RCC 7860 (cell line): ENCODE data around the gene LY6G6D.
A peak's percentile ranks its signal among the peaks of the same experiment; 100 is the strongest.

ENCODE experiments used
- DNase-seq: peaks from one replicate; pipeline ENCODE4 v3.0.0-alpha.2; 2015; ENCODE audit warnings: low spot score
- FAIRE-seq: peaks from 2 replicates; lab custom pipeline; 2012; peaks lifted over from hg19 to GRCh38; lab: Jason Lieb, UNC

Gene LY6G6D

DNA sequence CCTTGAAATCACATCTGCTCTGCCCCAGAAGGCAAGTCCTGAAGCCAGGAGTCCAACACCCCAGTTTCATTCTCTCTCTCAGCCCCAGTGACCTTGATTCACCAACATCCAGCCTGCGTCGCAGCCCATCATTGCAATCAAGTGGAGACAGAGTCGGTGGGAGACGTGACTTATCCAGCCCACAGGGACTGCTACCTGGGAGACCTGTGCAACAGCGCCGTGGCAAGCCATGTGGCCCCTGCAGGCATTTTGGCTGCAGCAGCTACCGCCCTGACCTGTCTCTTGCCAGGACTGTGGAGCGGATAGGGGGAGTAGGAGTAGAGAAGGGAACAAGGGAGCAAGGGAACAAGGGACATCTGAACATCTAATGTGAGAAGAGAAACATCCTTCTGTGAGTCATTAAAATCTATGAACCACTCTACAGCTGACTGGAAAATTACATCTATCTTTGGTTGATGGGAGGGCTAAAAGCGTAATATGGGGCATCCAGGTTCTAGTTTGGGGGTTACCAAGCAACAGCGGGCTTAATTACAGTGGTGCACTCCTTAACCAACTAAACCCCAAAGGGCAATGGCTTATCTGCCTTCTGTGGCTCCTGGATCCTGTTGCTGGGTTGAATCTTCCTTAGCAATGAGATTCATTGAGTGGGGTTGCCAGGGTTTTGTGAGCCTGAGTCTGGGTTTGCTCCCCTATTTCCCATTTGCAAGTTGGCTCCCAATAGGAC is 2.5 kb downstream of the LY6G6D start:
- FAIRE-seq = no peak
- DNase-seq = no peak

- FAIRE-seq = no peak
- no peak for DNase-seq
Measured at GRCh38 chr6:31718265-31718664, 3.1 kb downstream of the LY6G6D start.

GRCh38 chr6:31719001-31719400 is 3.9 kb downstream of the LY6G6D start:
- DNase-seq (no peak), FAIRE-seq (no peak)

DNA sequence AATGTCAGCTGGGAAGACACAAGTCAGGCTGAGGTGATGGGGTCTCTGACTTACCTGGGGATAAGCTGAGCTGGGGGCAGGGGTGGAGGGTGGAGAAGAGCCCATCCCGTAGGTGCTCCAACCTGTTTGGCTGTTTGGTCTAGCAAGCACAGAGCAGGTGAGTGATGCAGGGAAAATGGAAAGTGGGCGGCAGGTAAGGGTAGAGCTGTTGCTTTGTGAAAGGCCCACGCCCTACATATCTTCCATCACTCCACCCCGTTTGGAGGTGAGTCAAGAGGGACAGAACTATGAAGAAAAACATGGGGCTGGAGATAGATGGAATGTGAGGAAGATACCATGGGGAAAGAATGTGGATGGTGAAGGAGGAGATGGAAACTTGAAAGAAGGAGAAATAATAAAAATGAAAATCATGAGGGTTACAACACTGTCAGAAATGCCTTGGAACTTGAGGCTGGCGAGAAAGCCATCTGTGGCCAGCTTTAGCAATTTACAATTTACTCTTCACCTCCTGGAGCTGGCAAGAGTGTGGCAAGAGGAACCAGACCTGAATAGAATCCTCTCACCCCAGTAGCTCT is 5.1 kb downstream of the LY6G6D start:
- FAIRE-seq (no peak), DNase-seq (no peak)

DNA sequence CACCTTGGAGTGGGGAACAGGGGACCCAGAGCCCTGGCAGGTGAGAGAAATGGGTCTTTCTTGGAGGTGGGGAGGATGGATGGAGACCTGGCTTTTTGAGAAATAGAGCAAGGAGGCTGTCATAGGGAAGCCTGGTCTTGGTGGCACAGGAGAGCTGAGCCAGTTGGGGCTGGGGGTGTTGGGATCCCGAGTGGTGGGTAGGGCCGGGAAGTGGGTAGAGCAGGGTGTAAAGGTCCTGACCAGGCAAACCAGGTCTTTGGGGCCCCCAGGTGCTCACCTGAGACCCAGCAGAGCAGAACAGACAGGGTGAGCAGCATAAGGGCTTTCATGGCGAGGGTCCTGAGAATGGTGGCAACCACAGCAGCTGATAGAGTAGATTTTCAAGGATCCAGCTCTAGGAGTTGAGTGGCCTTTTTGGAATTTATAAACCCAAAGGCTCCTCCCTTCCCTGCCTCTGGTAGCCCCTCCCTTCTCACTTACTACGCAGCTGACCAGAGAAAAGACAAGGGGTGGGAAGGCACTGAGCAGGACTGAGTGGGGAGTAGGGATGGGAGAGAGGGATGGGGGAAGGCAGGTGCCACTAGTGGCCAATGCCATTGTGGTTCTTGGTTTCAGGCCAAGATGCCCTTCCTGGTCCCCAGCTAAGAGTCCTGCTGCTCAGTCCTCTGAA is 6.3 kb downstream of the LY6G6D start, which contains the start of gene LY6G6C:
Gene LY6G6C (minus strand): TSS at position 396 of the 670 bp plus-strand sequence. CDS start 67 bp downstream, at position 329.
- DNase-seq = no peak
- FAIRE-seq = no peak

DNA sequence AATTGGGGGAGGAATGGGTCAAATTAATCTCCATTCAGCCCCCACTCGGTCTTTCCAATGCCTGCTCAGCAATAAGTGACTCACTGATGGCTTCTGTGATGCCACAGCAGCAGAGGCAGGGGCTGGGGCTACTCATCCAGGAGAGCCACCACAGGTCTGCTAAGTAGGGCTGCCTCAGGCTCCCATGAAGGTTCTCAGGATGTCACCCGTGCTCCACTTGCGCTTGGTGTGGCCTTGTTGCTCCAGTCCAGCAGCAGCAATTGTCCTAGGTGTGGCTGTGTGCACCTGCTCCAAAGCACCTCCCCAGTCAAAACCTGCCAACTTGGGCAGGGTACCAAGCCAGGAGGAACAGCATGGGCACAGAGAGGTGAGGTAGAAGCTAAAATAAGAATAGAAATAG is 7.0 kb downstream of the LY6G6D start:
- no peak for FAIRE-seq
- no peak for DNase-seq

- no peak for DNase-seq
- no peak for FAIRE-seq
Measured at GRCh38 chr6:31723245-31723979, 8.3 kb downstream of the LY6G6D start, which contains the start of gene MPIG6B. Gene MPIG6B (plus strand): TSS chr6:31723373. CDS start chr6:31723384, 11 bp downstream.

GRCh38 chr6:31723980-31724691 is 9.0 kb downstream of the LY6G6D start:
- FAIRE-seq (no peak), DNase-seq (no peak)

DNA sequence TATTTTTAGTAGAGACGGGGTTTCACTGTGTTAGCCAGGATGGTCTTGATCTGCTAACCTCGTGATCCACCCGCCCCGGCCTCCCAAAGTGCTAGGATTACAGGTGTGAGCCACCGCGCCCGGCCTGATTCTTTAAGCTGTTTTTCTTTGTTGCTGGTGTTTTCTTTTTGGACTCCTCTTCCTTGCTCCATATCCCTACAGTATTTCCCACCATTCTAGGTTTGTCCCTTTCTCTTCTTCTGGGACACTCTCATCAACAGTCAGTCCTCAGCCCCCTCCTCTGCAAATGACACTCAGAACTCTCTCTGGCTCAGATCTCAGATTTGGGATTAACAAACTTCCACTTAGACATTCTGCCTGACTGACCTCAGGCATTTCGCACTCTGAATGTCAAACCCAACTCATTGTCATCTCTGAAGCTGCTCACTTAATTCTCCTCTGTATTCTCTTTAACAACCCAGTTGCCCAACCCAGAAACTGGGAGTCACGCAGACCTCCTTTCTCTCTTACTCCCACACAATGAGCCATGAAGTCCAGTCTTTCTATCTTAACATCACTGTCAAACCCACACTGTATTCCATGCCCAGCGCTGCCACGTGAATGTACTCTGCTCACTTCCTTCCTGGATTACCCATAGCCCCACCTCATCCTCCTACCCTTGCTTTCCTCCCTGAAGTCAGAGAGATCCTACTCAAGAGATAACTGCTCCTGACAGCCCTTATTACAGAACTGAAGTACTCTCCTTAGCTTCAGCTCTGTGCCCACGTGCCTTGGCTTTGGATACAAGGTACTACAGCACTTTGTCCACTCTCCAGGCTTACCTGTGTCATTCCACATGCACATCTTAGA is 10.6 kb downstream of the LY6G6D start:
- FAIRE-seq (no peak), DNase-seq (no peak)

DNA sequence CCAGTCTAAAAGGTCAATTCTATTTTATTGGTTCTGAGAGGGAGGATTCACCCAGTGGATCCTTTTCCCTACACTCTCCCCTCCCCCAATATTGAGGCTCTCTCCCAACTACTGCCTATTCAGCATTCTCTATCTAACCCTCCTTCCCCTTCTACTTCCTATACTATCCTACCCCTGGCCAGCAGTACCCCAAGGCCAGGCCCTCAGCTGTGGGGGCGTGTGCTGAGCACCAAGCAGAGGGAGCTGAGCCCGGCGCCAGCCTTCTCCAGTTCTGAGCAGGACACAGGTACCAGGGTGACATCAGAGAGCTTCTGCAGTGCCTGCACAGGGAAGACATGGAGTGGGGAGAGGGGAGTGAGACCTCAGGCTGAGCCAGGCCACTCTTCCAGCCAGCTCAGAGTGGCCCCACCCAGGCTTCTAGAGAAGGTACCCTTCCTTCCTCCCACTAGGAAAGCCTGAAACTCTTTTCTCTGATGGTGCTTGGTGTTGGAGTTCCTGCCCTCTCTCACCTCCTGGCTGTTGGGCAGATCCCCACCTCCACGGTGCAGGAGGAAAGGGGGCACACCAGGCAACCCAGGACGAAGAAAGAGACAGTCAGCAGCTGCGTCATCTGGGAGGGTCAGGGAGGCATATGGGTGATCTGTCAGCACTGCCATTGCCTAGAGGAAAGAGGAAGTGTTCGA is 12.0 kb downstream of the LY6G6D start:
- DNase-seq (no peak), FAIRE-seq (no peak)

DNA sequence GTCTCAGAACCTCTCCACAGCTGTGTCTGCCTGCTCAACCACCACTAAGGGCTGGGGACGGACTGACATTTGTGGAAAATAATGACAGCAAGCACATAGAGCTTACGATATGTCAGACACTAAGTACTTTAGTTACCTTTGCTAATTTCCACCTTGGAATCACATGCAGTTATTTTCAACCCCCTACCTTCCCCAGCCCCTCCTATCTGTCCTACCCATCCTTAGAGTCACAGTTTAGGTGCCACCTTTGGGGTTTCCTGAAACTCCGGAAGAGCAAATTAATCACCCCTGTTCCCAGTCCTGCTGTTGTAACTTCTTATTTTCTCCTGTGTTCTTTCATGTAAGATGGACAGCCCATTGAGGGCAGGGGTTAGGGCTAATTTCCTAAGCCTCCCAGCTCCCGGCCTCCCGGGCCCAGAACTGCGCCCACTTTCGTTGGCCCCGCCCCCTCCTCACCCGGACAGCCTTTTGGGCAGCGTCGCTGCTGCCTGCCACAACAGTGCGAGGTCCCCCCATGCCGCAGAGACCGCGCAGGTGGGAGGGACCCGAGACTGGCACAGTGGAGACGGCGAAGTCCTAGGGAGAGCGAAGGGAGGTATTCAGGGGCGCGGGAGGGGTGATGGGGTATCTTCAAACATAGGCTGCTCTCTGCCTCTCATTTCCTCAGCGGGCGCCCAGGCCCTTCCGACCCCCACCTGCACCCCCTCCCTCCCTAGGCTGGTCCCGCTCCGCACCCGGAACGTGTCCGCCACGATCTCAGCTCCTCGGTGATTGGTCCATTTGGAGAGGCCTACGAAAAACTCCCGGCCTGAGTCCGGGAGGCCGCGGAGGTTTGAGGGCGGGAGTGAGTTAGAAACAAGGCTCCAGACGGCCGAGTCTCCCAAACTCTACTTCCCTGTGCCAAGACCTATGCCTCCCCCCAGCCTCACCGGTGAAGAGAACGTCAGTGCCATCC is 12.8 kb downstream of the LY6G6D start:
- DNase-seq (no peak), FAIRE-seq (no peak)

- FAIRE-seq (no peak), DNase-seq (no peak)
Measured at GRCh38 chr6:31728767-31729514, 13.8 kb downstream of the LY6G6D start, which contains the start of gene DDAH2. Gene DDAH2 (minus strand): TSS chr6:31729299. CDS start chr6:31729161, 138 bp downstream.

DNA sequence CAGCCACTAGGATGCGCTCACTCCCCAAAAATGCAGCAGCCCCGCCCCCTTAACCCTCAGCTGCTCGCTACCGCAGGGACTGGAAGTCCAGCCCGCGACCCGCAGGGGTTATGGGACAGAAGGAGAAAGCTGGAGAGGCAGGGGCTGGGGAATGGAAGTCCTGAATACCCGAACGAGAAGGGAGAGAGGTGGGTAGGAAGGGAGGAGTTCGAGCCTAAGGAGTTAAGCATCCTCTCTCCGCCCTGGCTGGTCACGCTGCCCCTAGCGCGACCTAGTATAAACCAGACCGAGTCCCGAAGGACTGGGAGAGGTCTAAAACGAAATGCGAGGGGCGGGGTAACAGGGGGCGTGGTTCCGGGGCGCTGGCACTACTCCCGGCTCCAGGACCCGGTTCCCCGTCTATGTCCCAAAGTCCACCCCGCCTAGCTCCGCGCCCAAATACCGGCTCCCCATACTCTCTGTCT is 14.4 kb downstream of the LY6G6D start:
- FAIRE-seq (no peak), DNase-seq (peak; percentile 53)

DNA sequence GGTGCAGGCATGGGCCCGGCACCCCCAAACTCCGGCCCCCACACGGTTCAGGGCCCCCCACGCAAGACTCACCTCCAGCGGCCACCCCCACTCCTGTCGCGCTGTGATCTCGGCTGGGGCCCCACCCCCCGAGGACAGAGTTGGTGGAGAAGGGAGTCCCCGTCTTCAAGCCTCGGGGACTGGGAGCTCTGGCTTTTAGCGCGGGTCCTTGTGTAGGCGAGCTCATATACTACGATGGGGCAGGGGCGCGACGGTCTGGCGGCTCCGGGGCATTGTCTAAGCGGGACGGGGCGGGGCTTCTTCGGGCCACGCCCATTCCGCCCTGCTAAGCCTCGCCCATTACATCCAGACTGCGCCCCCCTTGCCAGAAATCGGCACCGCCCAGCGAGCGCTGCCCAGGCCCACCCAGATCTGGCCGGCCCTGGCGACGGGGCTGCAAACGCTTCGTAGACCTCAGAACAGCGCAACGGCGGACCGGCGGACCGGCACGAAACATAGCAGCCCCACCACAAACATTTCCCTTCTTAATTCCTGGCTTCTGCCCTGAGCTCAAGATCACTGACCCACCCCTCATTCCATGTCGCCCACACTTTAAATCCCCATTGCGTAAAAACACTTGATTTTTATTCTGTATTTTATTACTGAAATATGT is 15.0 kb downstream of the LY6G6D start:
- no peak for FAIRE-seq
- peak; percentile 55 for DNase-seq

DNA sequence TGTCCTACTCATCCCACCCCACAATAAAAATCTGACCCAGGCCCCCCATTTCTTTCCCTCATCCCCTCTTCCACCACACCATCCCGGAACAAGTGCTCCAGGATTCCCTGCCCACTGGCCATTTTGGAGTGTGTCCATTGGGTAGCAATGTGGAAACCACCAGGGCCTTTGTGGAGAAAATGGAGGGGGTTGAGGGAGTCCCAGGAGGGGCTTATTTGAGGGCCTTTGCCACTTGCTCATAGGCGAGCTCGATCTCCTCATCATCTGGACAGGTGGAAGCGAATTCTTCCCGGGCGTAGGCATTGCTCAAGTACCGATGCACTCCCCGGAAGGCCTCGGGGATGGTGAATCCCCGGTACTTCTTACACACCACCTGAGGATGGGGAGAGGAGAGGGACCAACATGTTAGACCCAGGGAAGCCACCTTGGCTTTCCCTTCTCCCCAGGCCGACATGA is 15.5 kb downstream of the LY6G6D start:
- no peak for FAIRE-seq
- DNase-seq = no peak

DNA sequence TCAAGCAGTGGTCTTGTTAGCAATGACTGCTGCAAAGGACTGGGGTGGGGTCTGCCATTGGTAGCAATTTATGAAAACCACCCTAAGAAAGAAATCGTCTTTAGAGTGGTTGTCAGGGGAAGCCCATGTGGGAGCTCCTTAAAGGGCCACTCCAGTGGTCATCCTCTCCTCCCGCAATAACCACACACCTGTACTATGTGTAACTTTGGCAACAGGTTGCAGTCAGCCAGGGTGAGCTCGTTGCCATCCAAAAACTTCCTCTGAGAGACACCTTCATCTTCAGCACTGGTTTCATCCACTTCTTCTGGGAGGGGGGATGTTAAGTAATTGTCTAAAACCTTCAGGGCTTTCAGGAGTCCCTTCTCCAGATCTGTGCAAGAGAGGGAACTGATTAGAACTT is 16.9 kb downstream of the LY6G6D start:
- no peak for FAIRE-seq
- DNase-seq = no peak

GRCh38 chr6:31733734-31734133 is 18.6 kb downstream of the LY6G6D start:
- DNase-seq (no peak), FAIRE-seq (no peak)
